GM12878 (cell line): ENCODE measurements around the gene ATXN1. TPM values are rescaled to one million over a fixed set of nuclear protein-coding genes. Genes with fewer than 3 reads are reported as not detected.

Source experiments
- ATF3 ChIP-seq: IDR thresholded peaks from 2 replicates; pipeline ENCODE4 v1.6.1; 2011; ENCODE audit warnings: low read depth, mild to moderate bottlenecking, low read length, moderate library complexity, borderline replicate concordance; ENCODE audit errors: extremely low read depth
- BCL11A ChIP-seq: IDR thresholded peaks from 2 replicates; pipeline ENCODE4 v1.6.1; 2011; ENCODE audit warnings: low read depth, low read length
- CREM ChIP-seq: IDR thresholded peaks from 2 replicates; pipeline ENCODE4 v1.6.1; 2014; ENCODE audit warnings: antibody characterized with exemption, low read depth
- CUX1 ChIP-seq: IDR thresholded peaks from 2 replicates; pipeline ENCODE4 v1.6.1; 2012; ENCODE audit warnings: improper control_type of control experiment, low read depth, low read length; ENCODE audit not compliant: insufficient replicate concordance
- ELK1 ChIP-seq: IDR thresholded peaks from 2 replicates; pipeline ENCODE4 v1.6.1; 2012; ENCODE audit warnings: low read depth, low read length, improper control_type of control experiment
- EP300 ChIP-seq, 2 experiments: fragments of 150-350 bp in 1 of 2; IDR thresholded peaks; 2 replicates each; pipeline ENCODE4 v1.6.1; 2011 to 2012; ENCODE audit warnings: low read depth in 2 of 2, low read length in 2 of 2, borderline replicate concordance in 1 of 2, improper control_type of control experiment in 1 of 2, inconsistent platforms in 1 of 2; ENCODE audit not compliant: control insufficient read depth in 1 of 2
- FOXK2 ChIP-seq: fragments of 450-650 bp; IDR thresholded peaks from 2 replicates; pipeline ENCODE4 v1.6.1; 2017; ENCODE audit warnings: mild to moderate bottlenecking, moderate library complexity
- FOXM1 ChIP-seq: IDR thresholded peaks from 2 replicates; pipeline ENCODE4 v1.6.1; 2012; ENCODE audit warnings: low read depth, mild to moderate bottlenecking, inconsistent platforms, low read length, moderate library complexity
- GATAD2B ChIP-seq: fragments of 450-650 bp; conservative IDR thresholded peaks from 2 replicates; pipeline ENCODE4 v1.6.1; 2017; ENCODE audit warnings: low read depth, mild to moderate bottlenecking, moderate library complexity
- HDAC6 ChIP-seq: fragments of 200-600 bp; sonication (generic); IDR thresholded peaks from one replicate; pipeline ENCODE4 v1.8.0; 2017; ENCODE audit warnings: antibody characterized with exemption; ENCODE audit not compliant: unreplicated experiment
- HDGF ChIP-seq: fragments of 450-650 bp; IDR thresholded peaks from 2 replicates; pipeline ENCODE4 v1.6.1; 2016; ENCODE audit warnings: antibody characterized with exemption
- IKZF2 ChIP-seq, 2 experiments: fragments of 450-650 bp; IDR thresholded peaks; 2 replicates each; pipeline ENCODE4 v1.6.1; 2017; ENCODE audit warnings: mild to moderate bottlenecking in 2 of 2, moderate library complexity in 2 of 2
- KDM1A ChIP-seq: fragments of 200-600 bp; sonication (generic); IDR thresholded peaks from 2 replicates; pipeline ENCODE4 v1.6.1; 2016; ENCODE audit warnings: borderline replicate concordance
- PBX3 ChIP-seq: IDR thresholded peaks from 2 replicates; pipeline ENCODE4 v1.6.1; 2011; ENCODE audit warnings: mild to moderate bottlenecking, low read depth, low read length, moderate library complexity; ENCODE audit not compliant: insufficient replicate concordance
- PML ChIP-seq: IDR thresholded peaks from 2 replicates; pipeline ENCODE4 v1.6.1; 2012; ENCODE audit warnings: low read length, inconsistent platforms
- RCOR1 ChIP-seq: conservative IDR thresholded peaks from 2 replicates; pipeline ENCODE4 v1.6.1; 2012; ENCODE audit warnings: low read depth, low read length, improper control_type of control experiment
- SIN3A ChIP-seq: IDR thresholded peaks from 2 replicates; pipeline ENCODE4 v1.6.1; 2012; ENCODE audit warnings: low read depth, low read length, improper control_type of control experiment
- SIX5 ChIP-seq: IDR thresholded peaks from 2 replicates; pipeline ENCODE4 v1.6.1; 2011; ENCODE audit warnings: mild to moderate bottlenecking, low read depth, low read length, moderate library complexity; ENCODE audit not compliant: severe bottlenecking
- SREBF1 ChIP-seq: IDR thresholded peaks from 2 replicates; pipeline ENCODE4 v1.6.1; 2012; ENCODE audit warnings: mild to moderate bottlenecking, low read length
- TAF1 ChIP-seq: IDR thresholded peaks from 2 replicates; pipeline ENCODE4 v1.6.1; 2011; ENCODE audit warnings: mild to moderate bottlenecking, low read depth, low read length, borderline replicate concordance
- TARDBP ChIP-seq: IDR thresholded peaks from 2 replicates; pipeline ENCODE4 v1.6.1; 2016; ENCODE audit warnings: borderline replicate concordance
- TCF3 ChIP-seq: IDR thresholded peaks from 2 replicates; pipeline ENCODE4 v1.6.1; 2012; ENCODE audit warnings: low read depth, mild to moderate bottlenecking, low read length, borderline replicate concordance; ENCODE audit not compliant: insufficient read depth
- YY1 ChIP-seq: IDR thresholded peaks from 2 replicates; pipeline ENCODE4 v1.6.1; 2011; ENCODE audit warnings: low read depth, mild to moderate bottlenecking, low read length
- ZNF207 ChIP-seq: fragments of 450-650 bp; IDR thresholded peaks from 2 replicates; pipeline ENCODE4 v1.6.1; 2014; ENCODE audit warnings: antibody characterized with exemption, mild to moderate bottlenecking, borderline replicate concordance
- ZNF24 ChIP-seq: fragments of 450-650 bp; IDR thresholded peaks from 2 replicates; pipeline ENCODE4 v1.6.1; 2017; ENCODE audit warnings: antibody characterized with exemption, mild to moderate bottlenecking
- polyA plus RNA-seq, 11 experiments: library from polyadenylated mRNA; depleted of rRNA in 4 of 11; unstranded in 6 of 11; stranded (reverse) in 5 of 11; fragments of >200 nt; fragmentation: Nextera tagmentation in 4 of 11; fragmentation: Illumina TruSeq in 1 of 11; extraction: Ambion mirVana in 4 of 11; extraction: Trizol in 1 of 11; gene quantifications; 1 replicate in 1 of 11; 2 replicates in 10 of 11; pipeline versions ENCODE4 v1.2.1 to v1.2.3, GENCODE V29; 2011 to 2016; ENCODE audit warnings: inconsistent platforms in 2 of 11, missing spikeins in 2 of 11, low read depth in 1 of 11
- total RNA-seq, 4 experiments: library from RNA; depleted of rRNA in 3 of 4; stranded (reverse); fragments of >200 nt in 3 of 4; fragmentation: Illumina TruSeq in 1 of 4; extraction: Trizol in 1 of 4; gene quantifications; 2 replicates each; pipeline versions ENCODE4 v1.2.1 to v1.2.3, GENCODE V29; 2013 to 2021

Gene ATXN1
- total and polyA plus RNA-seq, 10 of the 15 experiments (the other 5 are each of a cell fraction or from before 2014, with no cell fraction given), result 12.2 to 51.2 (median 20.5) TPM

- TF ChIP-seq EP300 (IDR thresholded peaks at IDR 0.05; ENCODE audit: borderline replicate concordance in 1 of 2, control insufficient read depth in 1 of 2, low read depth in 2 of 2, low read length in 2 of 2), result peak; percentile 51 to 89; a peak in 2 of 4 replicates
- 0 out of 2 replicates have a peak, but pooled peaks have one; percentile 55 for TF ChIP-seq PML
- no peak for TF ChIP-seq SREBF1
- TF ChIP-seq IKZF2 (IDR thresholded peaks at IDR 0.05), result no peak; a peak in 2 of 4 replicates
- TF ChIP-seq TARDBP, result no peak
- no peak for TF ChIP-seq BCL11A
- TF ChIP-seq SIN3A, result no peak
- no peak for TF ChIP-seq FOXK2
- TF ChIP-seq CREM, result no peak; the same call in 1 of the 2 replicates
- TF ChIP-seq KDM1A, result no peak
- TF ChIP-seq FOXM1, result peak; percentile 83
- no peak for TF ChIP-seq SIX5
- TF ChIP-seq PBX3, result peak; percentile 55
- no peak for TF ChIP-seq HDGF
- 0 out of 2 replicates have a peak, but pooled peaks have one; percentile 17 for TF ChIP-seq ZNF24
- TF ChIP-seq CUX1, result no peak
- TF ChIP-seq GATAD2B, result no peak; the same call in 1 of the 2 replicates
- no peak for TF ChIP-seq HDAC6
- no peak for TF ChIP-seq RCOR1
- no peak for TF ChIP-seq TCF3
- TF ChIP-seq ZNF207, result no peak
- no peak for TF ChIP-seq TAF1
- TF ChIP-seq ELK1, result no peak
- TF ChIP-seq YY1, result no peak
- TF ChIP-seq ATF3, result no peak
Measured at GRCh38 chr6:16483315-16483875, 277.9 kb downstream of the ATXN1 start (continued).
